Naive thymus-derived CD4-positive, alpha-beta T cell (primary cell): ENCODE data around the gene POLRMT. TPM values are rescaled to one million over a fixed set of nuclear protein-coding genes. Genes with fewer than 3 reads are reported as not detected.
A peak's percentile ranks its signal among the peaks of the same experiment; 100 is the strongest.

ENCODE experiments used
- ATAC-seq: fragments of 150-1000 bp; cut with Tn5 transposase; 2 replicates; pipeline ENCODE4 v1.10.0; 2021; ENCODE audit warnings: mild to moderate bottlenecking, moderate library complexity
- CTCF ChIA-PET: fragments of 350-600 bp; sonication (Branson Sonifier 250); formaldehyde crosslinking; loops from one replicate; lab custom pipeline; 2021; ENCODE audit warnings: antibody characterized with exemption; lab: Charles Lee
- POLR2A ChIA-PET: fragments of 350-600 bp; sonication (Branson Sonifier 250); formaldehyde crosslinking; loops from one replicate; lab custom pipeline; 2021; ENCODE audit warnings: antibody characterized with exemption, inconsistent platforms; lab: Charles Lee
- DNase-seq, 9 donors: peaks; one replicate each; pipeline versions ENCODE4 v3.0.0 to v3.0.0-alpha.2; 2020 to 2022; ENCODE audit warnings: mixed read lengths in 1 of 9
- H3K27ac ChIP-seq: one replicate; pipeline ENCODE4 v1.7.0; 2013; ENCODE audit warnings: mild to moderate bottlenecking, low read depth, low read length, moderate library complexity
- H3K27me3 ChIP-seq, 2 donors: one replicate each; pipeline ENCODE4 v1.7.0; 2013; ENCODE audit warnings: low read length in 2 of 2, mild to moderate bottlenecking in 2 of 2, moderate library complexity in 2 of 2; ENCODE audit not compliant: control insufficient read depth in 2 of 2, insufficient read depth in 2 of 2
- H3K36me3 ChIP-seq, 3 experiments: 1 replicate in 2 of 3; 2 replicates in 1 of 3; pipeline ENCODE4 v1.7.0; 2013; ENCODE audit warnings: low read length in 3 of 3, mild to moderate bottlenecking in 3 of 3, moderate library complexity in 1 of 3; ENCODE audit not compliant: insufficient read depth in 3 of 3, control insufficient read depth in 2 of 3
- H3K4me1 ChIP-seq, 2 donors: one replicate each; pipeline ENCODE4 v1.7.0; 2013; ENCODE audit warnings: low read length in 2 of 2, mild to moderate bottlenecking in 2 of 2, moderate library complexity in 1 of 2; ENCODE audit not compliant: control insufficient read depth in 2 of 2, insufficient read depth in 2 of 2
- H3K4me3 ChIP-seq: 2 replicates; pipeline ENCODE4 v1.7.0; 2013; ENCODE audit warnings: mild to moderate bottlenecking, low read length
- H3K9me3 ChIP-seq, 3 experiments: 1 replicate in 2 of 3; 2 replicates in 1 of 3; pipeline ENCODE4 v1.7.0; 2013; ENCODE audit warnings: low read length in 3 of 3; ENCODE audit not compliant: control insufficient read depth in 2 of 3
- H3K27ac Mint-ChIP-seq, 9 donors: one replicate each; pipeline ENCODE4 v1.8.0; 2020 to 2022; ENCODE audit warnings: mixed read lengths in 9 of 9, mild to moderate bottlenecking in 8 of 9, moderate library complexity in 5 of 9, inconsistent platforms in 2 of 9
- H3K27me3 Mint-ChIP-seq, 5 donors: one replicate each; pipeline ENCODE4 v1.8.0; 2021 to 2022; ENCODE audit warnings: mixed read lengths in 5 of 5, mild to moderate bottlenecking in 1 of 5
- H3K36me3 Mint-ChIP-seq, 5 donors: one replicate each; pipeline ENCODE4 v1.8.0; 2020 to 2022; ENCODE audit warnings: mixed read lengths in 5 of 5, mild to moderate bottlenecking in 3 of 5, inconsistent platforms in 1 of 5
- H3K4me1 Mint-ChIP-seq, 7 donors: one replicate each; pipeline ENCODE4 v1.8.0; 2020 to 2022; ENCODE audit warnings: mixed read lengths in 7 of 7, mild to moderate bottlenecking in 3 of 7, inconsistent platforms in 1 of 7
- H3K4me3 Mint-ChIP-seq, 10 donors: one replicate each; pipeline ENCODE4 v1.8.0; 2020 to 2022; ENCODE audit warnings: mild to moderate bottlenecking in 10 of 10, mixed read lengths in 10 of 10, moderate library complexity in 6 of 10, inconsistent platforms in 2 of 10
- H3K9me3 Mint-ChIP-seq, 11 donors: one replicate each; pipeline ENCODE4 v1.8.0; 2020 to 2022; ENCODE audit warnings: mixed read lengths in 11 of 11, mild to moderate bottlenecking in 4 of 11, inconsistent platforms in 1 of 11, moderate library complexity in 1 of 11
- intact Hi-C, 2 donors: fragments of 100-400 bp; cut with micrococcal nuclease; formaldehyde crosslinking; loops; one replicate each; pipeline ENCODE4 v1.15.1; 2023
- polyA plus RNA-seq, 2 donors: library from polyadenylated mRNA; unstranded; fragments of 300-500 nt; fragmentation: Illumina TruSeq; gene quantifications; one replicate each; pipeline ENCODE4 v1.2.3, GENCODE V29; 2021
- total RNA-seq, 6 experiments: library from RNA in 5 of 6; stranded (reverse) in 5 of 6; gene quantifications; 1 replicate in 5 of 6; 2 replicates in 1 of 6; pipeline ENCODE4 v1.2.3 and lab custom pipeline; 2021 to 2026

Gene POLRMT
- total and polyA plus RNA-seq, 7 experiments from 2014 or later, result 37.4 to 105 (median 67.9) TPM

DNA sequence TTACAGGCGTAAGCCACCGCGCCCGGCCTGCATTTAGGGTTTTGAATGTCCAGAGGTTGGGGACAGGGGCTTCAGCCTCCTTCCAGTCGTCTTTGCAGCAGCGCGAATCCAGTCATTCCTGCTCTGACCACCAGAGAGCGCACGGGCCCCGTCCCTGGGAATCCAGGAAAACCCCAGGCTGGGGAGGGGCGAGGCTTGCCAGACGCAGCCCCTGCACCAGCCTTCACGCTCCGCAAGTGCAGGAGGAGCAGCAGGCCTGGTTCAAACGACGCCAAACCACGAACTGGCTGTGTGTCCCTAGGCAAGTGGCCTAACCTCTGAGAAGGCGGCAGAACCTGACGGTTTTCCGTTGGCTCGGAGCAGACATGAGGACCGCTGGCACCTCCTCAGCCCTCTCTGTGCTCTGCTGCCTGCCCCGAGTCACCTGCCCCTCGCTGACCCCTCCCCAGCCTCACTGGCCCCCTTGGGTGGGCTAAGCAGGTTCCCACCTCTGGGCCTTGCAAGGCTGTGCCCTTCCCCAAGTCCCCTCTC lies 31.6 kb upstream of the POLRMT start:
- H3K27me3 Mint-ChIP-seq, result peaks cover 0 to 14% (median 0%) of the 10 kb centered on the region in 5 donors
- Histone ChIP-seq H3K27ac (peak overlapping the region; percentile 31), H3K27me3 (no peaks in the 10 kb centered on the region), H3K9me3 (no peaks in the 10 kb centered on the region), H3K36me3 (peaks cover 0 to 14% (median 0%) of the 10 kb centered on the region in 3 experiments), H3K4me3 (peak overlapping the region; percentile 34), H3K4me1 (peaks cover 8 to 12% of the 10 kb centered on the region in 2 donors)
- POLR2A ChIA-PET, result no interaction called here
- peaks cover 16 to 31% (median 23%) of the 10 kb centered on the region in 7 donors for H3K4me1 Mint-ChIP-seq
- H3K9me3 Mint-ChIP-seq, result peaks cover 0 to 6% (median 0%) of the 10 kb centered on the region in 11 donors
- H3K36me3 Mint-ChIP-seq, result peaks cover 0 to 5% (median 0%) of the 10 kb centered on the region in 5 donors
- CTCF ChIA-PET, result interaction anchor here (0.6 to 0.9 kb wide), 2 partner anchors 14 to 23 kb away, joined by 4 to 7 read pairs; no protein-coding TSS in a partner anchor
- peak; percentile 39 for ATAC-seq
- peak overlapping the region; percentile 62 to 95 (median 75) for H3K4me3 Mint-ChIP-seq
- intact Hi-C loops, result loop anchor here (1.0 to 10.0 kb wide), 6 partner anchors 69 to 740 kb away; partner anchors contain the start of genes ATP5F1D (in 1 of the 2), BSG (in 1 of the 2), DAZAP1 (in 1 of the 2) and GAMT (in 1 of the 2)
- peak overlapping the region; percentile 34 to 90 (median 86) for H3K27ac Mint-ChIP-seq
- DNase-seq, result peak; percentile 66 to 85 (median 75)

- peaks cover 21 to 24% of the 10 kb centered on the region in 2 donors for H3K4me1 ChIP-seq
- ATAC-seq, result no peak
- Mint-ChIP-seq H3K9me3 (peaks cover 0 to 3% (median 0%) of the 10 kb centered on the region in 11 donors), H3K27ac (peak overlapping the region; percentile 82 to 93 (median 87)), H3K4me3 (peak overlapping the region; percentile 75 to 95 (median 81)), H3K36me3 (peaks cover 0 to 5% (median 0%) of the 10 kb centered on the region in 5 donors), H3K27me3 (peaks cover 0 to 7% (median 0%) of the 10 kb centered on the region in 5 donors), H3K4me1 (peaks cover 19 to 37% (median 30%) of the 10 kb centered on the region in 7 donors)
- H3K4me3 ChIP-seq, result peak overlapping the region; percentile 53
- H3K9me3 ChIP-seq, result no peaks in the 10 kb centered on the region
- H3K27ac ChIP-seq, result peak overlapping the region; percentile 90
- ChIA-PET POLR2A (interaction anchor here (1.0 to 1.8 kb wide), 7 partner anchors 15 to 605 kb away, joined by 3 to 11 read pairs (median 5); partner anchors contain the start of genes CDC34, CIRBP and POLRMT), CTCF (interaction anchor here (0.8 to 1.3 kb wide), 3 partner anchors 70 to 200 kb away, joined by 3 to 7 read pairs (median 4); no protein-coding TSS in a partner anchor)
- no peaks in the 10 kb centered on the region for H3K27me3 ChIP-seq
- intact Hi-C loops, result loop anchor here (1.0 to 10.0 kb wide), 9 partner anchors 17 to 741 kb away; partner anchors contain the start of genes BSG (in 2 of the 2), PTBP1 (in 2 of the 2), ATP5F1D (in 1 of the 2) and CDC34 (in 1 of the 2)
- no peak for DNase-seq
- peaks cover 0 to 22% (median 0%) of the 10 kb centered on the region in 3 experiments for H3K36me3 ChIP-seq
Measured at GRCh38 chr19:663682-664117, 30.4 kb upstream of the POLRMT start.

GRCh38 chr19:662962-663681 lies 29.8 kb upstream of the POLRMT start, which contains the start of gene RNF126:
Gene RNF126, minus strand, starts transcription at chr19:663214. Its CDS starts 93 bp downstream, at chr19:663121.
- Mint-ChIP-seq H3K27ac (peak within 1 kb of the TSS; percentile 93 to 98 (median 97)), H3K36me3 (peaks cover 0 to 5% (median 0%) of the 10 kb centered on the region in 5 donors), H3K4me3 (peak within 1 kb of the TSS; percentile 95 to 99 (median 98)), H3K9me3 (peaks cover 0 to 3% (median 0%) of the 10 kb centered on the region in 11 donors), H3K4me1 (peaks cover 20 to 40% (median 32%) of the 10 kb centered on the region in 7 donors), H3K27me3 (peaks cover 0 to 2% (median 0%) of the 10 kb centered on the region in 5 donors)
- ChIA-PET POLR2A (interaction anchor here (0.6 to 1.8 kb wide), 9 partner anchors 16 to 606 kb away, joined by 3 to 11 read pairs (median 5); partner anchors contain the start of genes CDC34, CIRBP and POLRMT), CTCF (interaction anchor here (0.8 to 1.3 kb wide), 3 partner anchors 71 to 200 kb away, joined by 3 to 7 read pairs (median 4); no protein-coding TSS in a partner anchor)
- H3K4me1 ChIP-seq, result peaks cover 27 to 30% of the 10 kb centered on the region in 2 donors
- intact Hi-C loops, result loop anchor here (1.0 to 10.0 kb wide), 9 partner anchors 17 to 742 kb away; partner anchors contain the start of genes BSG (in 2 of the 2), PTBP1 (in 2 of the 2), ATP5F1D (in 1 of the 2) and CDC34 (in 1 of the 2)
- H3K27me3 ChIP-seq, result no peaks in the 10 kb centered on the region
- ATAC-seq (peak; percentile 78), DNase-seq (peak; percentile 83 to 92 (median 88))
- peak within 1 kb of the TSS; percentile 96 for H3K27ac ChIP-seq
- H3K9me3 ChIP-seq, result no peaks in the 10 kb centered on the region
- H3K4me3 ChIP-seq, result peak within 1 kb of the TSS; percentile 92
- H3K36me3 ChIP-seq, result peaks cover 0 to 28% (median 0%) of the 10 kb centered on the region in 3 experiments

DNA sequence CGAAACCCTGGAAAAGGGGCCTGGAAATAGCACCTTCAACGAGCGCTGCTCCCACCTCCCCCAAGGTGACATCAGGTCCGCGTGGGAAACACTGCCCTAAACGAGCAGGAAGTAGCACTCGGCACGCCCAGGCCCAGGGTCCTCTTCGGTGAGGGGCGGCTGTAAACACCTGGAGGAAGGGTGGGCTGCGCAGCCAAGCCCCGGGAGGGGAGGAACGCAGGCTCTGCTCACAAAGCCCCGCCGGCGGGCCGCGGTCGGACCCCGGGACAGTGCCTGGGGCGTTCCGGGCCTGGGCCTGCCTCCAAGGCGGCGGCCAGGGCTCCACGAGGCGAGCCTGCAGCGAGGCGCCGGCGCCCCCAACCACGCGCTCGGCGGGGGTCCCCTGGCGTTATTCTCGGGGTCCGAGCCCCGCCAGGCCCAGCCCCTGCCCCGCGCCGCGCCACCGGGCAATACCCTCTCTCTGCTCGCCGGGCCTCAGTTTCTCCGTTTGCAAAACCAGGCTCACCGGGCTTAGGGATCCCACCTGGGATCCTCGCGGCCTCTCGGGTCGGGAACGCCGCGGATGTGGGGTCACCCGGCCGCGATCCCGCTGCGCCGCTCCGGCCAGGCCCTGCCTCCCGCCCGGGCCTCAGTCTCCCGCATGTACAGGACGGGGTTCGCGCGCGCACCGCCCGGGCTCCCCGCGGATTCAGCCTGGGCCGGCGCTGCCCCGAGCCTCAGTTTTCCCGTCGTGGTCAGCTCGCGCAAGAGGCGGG lies 29.0 kb upstream of the POLRMT start:
- ChIA-PET POLR2A (interaction anchor here (0.6 to 1.8 kb wide), 9 partner anchors 16 to 607 kb away, joined by 3 to 11 read pairs (median 5); partner anchors contain the start of genes CDC34, CIRBP and POLRMT), CTCF (interaction anchor here (0.8 to 1.2 kb wide), 2 partner anchors 72 to 201 kb away, joined by 4 to 7 read pairs; no protein-coding TSS in a partner anchor)
- intact Hi-C loops, result loop anchor here (5.0 to 10.0 kb wide), 5 partner anchors 90 to 742 kb away; partner anchors contain the start of genes ATP5F1D (in 1 of the 2), BSG (in 1 of the 2), DAZAP1 (in 1 of the 2) and GAMT (in 1 of the 2)
- H3K9me3 ChIP-seq, result no peaks in the 10 kb centered on the region
- Mint-ChIP-seq H3K27me3 (no peaks in the 10 kb centered on the region), H3K4me3 (peak overlapping the region; percentile 95 to 99 (median 98)), H3K9me3 (peaks cover 0 to 3% (median 0%) of the 10 kb centered on the region in 11 donors), H3K4me1 (peaks cover 21 to 45% (median 32%) of the 10 kb centered on the region in 7 donors), H3K36me3 (peaks cover 0 to 5% (median 0%) of the 10 kb centered on the region in 5 donors), H3K27ac (peak overlapping the region; percentile 93 to 98 (median 97))
- H3K4me1 ChIP-seq, result peaks cover 34 to 37% of the 10 kb centered on the region in 2 donors
- peak overlapping the region; percentile 92 for H3K4me3 ChIP-seq
- no peaks in the 10 kb centered on the region for H3K27me3 ChIP-seq
- peak in 8 of 9 donors; percentile 65 to 73 (median 70) for DNase-seq
- peak overlapping the region; percentile 96 for H3K27ac ChIP-seq
- peaks cover 0 to 35% (median 0%) of the 10 kb centered on the region in 3 experiments for H3K36me3 ChIP-seq
- ATAC-seq, result peak; percentile 17

DNA sequence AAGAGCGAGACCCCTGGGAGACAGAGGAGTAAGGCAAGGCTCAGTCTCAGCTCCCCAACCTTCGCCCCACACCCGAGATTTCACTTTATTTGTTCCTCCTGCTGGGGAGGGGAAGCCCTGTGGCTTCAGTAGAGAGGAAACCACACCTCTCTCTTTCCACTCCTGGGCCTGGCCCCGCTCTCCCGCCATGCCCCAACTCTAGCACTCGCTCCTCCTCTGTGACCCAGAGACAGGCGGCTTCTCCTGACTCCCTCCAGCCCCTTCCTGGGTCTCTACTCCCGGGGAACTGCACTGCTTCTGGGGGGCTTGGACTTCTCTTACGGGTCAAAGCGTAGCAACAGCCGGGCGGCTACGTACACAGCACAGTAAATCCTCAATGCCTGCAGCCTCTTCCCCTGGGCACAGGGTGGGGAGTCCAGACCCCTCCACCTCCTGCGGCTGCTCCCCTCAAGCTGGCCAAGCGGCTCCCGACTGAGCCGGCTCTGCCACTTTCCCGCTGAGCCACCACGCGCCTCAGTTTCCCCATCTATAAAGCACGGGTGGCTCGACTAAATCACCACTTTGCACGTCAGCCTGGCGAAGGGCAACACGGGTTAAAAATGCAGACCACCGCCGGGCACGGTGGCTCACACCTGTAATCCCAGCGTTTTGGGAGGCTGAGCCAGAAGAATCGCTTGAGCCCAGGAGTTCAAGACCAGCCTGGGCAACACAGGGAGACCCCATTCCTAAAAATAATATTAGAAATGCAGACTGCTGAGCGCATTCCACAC lies 28.3 kb upstream of the POLRMT start:
- peaks cover 0 to 43% (median 0%) of the 10 kb centered on the region in 3 experiments for H3K36me3 ChIP-seq

More for the DNA sequence above, 28.3 kb upstream of the POLRMT start:
- H3K4me3 ChIP-seq, result peak overlapping the region; percentile 92
- Mint-ChIP-seq H3K4me3 (peak overlapping the region; percentile 95 to 99 (median 98)), H3K4me1 (peaks cover 22 to 53% (median 32%) of the 10 kb centered on the region in 7 donors), H3K9me3 (peaks cover 0 to 3% (median 0%) of the 10 kb centered on the region in 11 donors), H3K27me3 (no peaks in the 10 kb centered on the region), H3K36me3 (peaks cover 0 to 5% (median 0%) of the 10 kb centered on the region in 5 donors), H3K27ac (peak overlapping the region; percentile 93 to 98 (median 97))
- H3K9me3 ChIP-seq, result no peaks in the 10 kb centered on the region
- DNase-seq (peak in 8 of 9 donors; percentile 65 to 79 (median 70)), ATAC-seq (peak; percentile 46)
- intact Hi-C loops, result loop anchor here (1.0 to 10.0 kb wide), 11 partner anchors 22 to 743 kb away; partner anchors contain the start of genes FGF22 (in 2 of the 2), POLRMT (in 2 of the 2), ATP5F1D (in 1 of the 2) and BSG (in 1 of the 2)
- peaks cover 38 to 45% of the 10 kb centered on the region in 2 donors for H3K4me1 ChIP-seq
- H3K27me3 ChIP-seq, result no peaks in the 10 kb centered on the region
- peak overlapping the region; percentile 96 for H3K27ac ChIP-seq
- POLR2A ChIA-PET, result interaction anchor here (0.6 to 2.0 kb wide), 9 partner anchors 12 to 613 kb away, joined by 3 to 18 read pairs (median 3); partner anchors contain the start of genes FAM174C, POLRMT and TPGS1
- CTCF ChIA-PET, result interaction anchor here (0.9 kb wide), 1 partner anchor 244 kb away, joined by 5 read pairs; no protein-coding TSS in a partner anchor
